OCI-LY3 (cell line): ENCODE data around the gene PDE7B.

Experiments used
- H2AFZ ChIP-seq: fragments of 200-600, 300-600 bp; shearing (Covaris generic); 2 replicates; pipeline ENCODE4 v1.6.0; 2014; ENCODE audit warnings: antibody characterized with exemption, low read depth, low read length
- H3K27ac ChIP-seq: fragments of 200-600, 300-600 bp; sonication (generic); 2 replicates; pipeline ENCODE4 v1.5.1; 2014; ENCODE audit warnings: mild to moderate bottlenecking, low read length, moderate library complexity, mixed read lengths
- H3K27me3 ChIP-seq: fragments of 200-600, 300-600 bp; sonication (generic); 2 replicates; pipeline ENCODE4 v1.6.1; 2014; ENCODE audit warnings: low read depth, low read length, mixed read lengths
- H3K36me3 ChIP-seq: fragments of 200-600, 300-600 bp; sonication (generic); replicated peaks from 2 replicates; pipeline ENCODE3; 2014; ENCODE audit warnings: low read depth, low read length, mixed read lengths
- H3K4me1 ChIP-seq: fragments of 300-600, 200-600 bp; sonication (generic); 2 replicates; pipeline ENCODE4 v1.6.1; 2014; ENCODE audit warnings: low read length, mixed read lengths
- H3K4me2 ChIP-seq: fragments of 200-600, 300-600 bp; sonication (generic); 2 replicates; pipeline ENCODE4 v1.6.1; 2014; ENCODE audit warnings: low read length, mixed read lengths
- H3K4me3 ChIP-seq: fragments of 300-600, 200-600 bp; sonication (generic); 2 replicates; pipeline ENCODE4 v1.5.1; 2014; ENCODE audit warnings: antibody characterized with exemption, mild to moderate bottlenecking, low read length, moderate library complexity
- H3K79me2 ChIP-seq: fragments of 300-600, 200-600 bp; shearing (Covaris generic); 2 replicates; pipeline ENCODE4 v1.6.1; 2014; ENCODE audit warnings: mild to moderate bottlenecking, low read length, mixed read lengths
- H3K9ac ChIP-seq: fragments of 300-600, 200-600 bp; shearing (Covaris generic); 2 replicates; pipeline ENCODE4 v1.6.0; 2014; ENCODE audit warnings: mild to moderate bottlenecking, low read length, moderate library complexity
- H3K9me3 ChIP-seq: fragments of 200-600, 300-600 bp; shearing (Covaris generic); 2 replicates; pipeline ENCODE4 v1.6.1; 2014; ENCODE audit warnings: low read length, mixed read lengths; ENCODE audit not compliant: insufficient read depth
- H4K20me1 ChIP-seq: fragments of 200-600, 300-600 bp; sonication (generic); 2 replicates; pipeline ENCODE4 v1.6.1; 2016; ENCODE audit warnings: low read length, mixed read lengths; ENCODE audit not compliant: insufficient read depth
- CTCF ChIP-seq: fragments of 200-600, 300-600 bp; sonication (generic); IDR thresholded peaks from 2 replicates; pipeline ENCODE4 v1.5.1; 2014; ENCODE audit warnings: antibody characterized with exemption, low read length, low read depth
- EZH2phosphoT487 ChIP-seq: fragments of 200-600 bp; shearing (Covaris generic); IDR thresholded peaks from 2 replicates; pipeline ENCODE4 v1.6.1; 2018; ENCODE audit warnings: antibody characterized with exemption, mixed run types, low read depth

Gene PDE7B

GRCh38 chr6:136052031-136052430 lies 200.5 kb downstream of the PDE7B start:
- TF ChIP-seq EZH2phosphoT487 (no peak), CTCF (no peak)
- no peaks in the 10 kb centered on the region for H3K9me3 ChIP-seq
- H3K4me1 ChIP-seq = no peaks in the 10 kb centered on the region
- H4K20me1 ChIP-seq = no peaks in the 10 kb centered on the region
- no peaks in the 10 kb centered on the region for H3K36me3 ChIP-seq
- H3K9ac ChIP-seq = no peak overlapping the region
- no peak overlapping the region for H2AFZ ChIP-seq
- no peak overlapping the region for H3K4me2 ChIP-seq
- H3K79me2 ChIP-seq = no peaks in the 10 kb centered on the region
- H3K4me3 ChIP-seq = no peak overlapping the region
- H3K27me3 ChIP-seq = no peaks in the 10 kb centered on the region
- no peak overlapping the region for H3K27ac ChIP-seq

DNA sequence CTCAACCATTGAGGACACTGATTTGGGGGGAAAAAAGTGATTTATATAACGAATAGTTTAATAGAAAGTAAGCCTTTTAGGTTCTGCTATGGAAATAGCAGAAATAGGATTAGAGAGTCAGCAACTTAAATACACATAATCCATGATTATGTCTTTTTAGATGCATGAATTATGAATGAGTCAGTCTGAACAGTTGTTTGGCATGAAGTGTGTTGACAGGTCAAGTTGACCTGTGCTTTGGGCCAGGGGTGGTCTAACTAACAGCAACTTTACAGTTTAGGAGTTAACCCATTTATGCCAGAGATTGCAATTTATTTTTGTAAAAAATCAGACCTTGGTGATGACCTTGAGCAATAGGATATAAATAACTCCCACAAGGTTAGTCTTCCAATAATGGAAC lies 207.4 kb downstream of the PDE7B start:
- H3K79me2 ChIP-seq = no peaks in the 10 kb centered on the region
- H3K36me3 ChIP-seq = no peaks in the 10 kb centered on the region
- H3K9ac ChIP-seq = no peak overlapping the region
- no peak overlapping the region for H3K4me3 ChIP-seq
- no peaks in the 10 kb centered on the region for H3K9me3 ChIP-seq
- H3K27ac ChIP-seq = no peak overlapping the region
- no peak overlapping the region for H3K4me2 ChIP-seq
- TF ChIP-seq CTCF (no peak), EZH2phosphoT487 (no peak)
- no peaks in the 10 kb centered on the region for H3K4me1 ChIP-seq
- no peaks in the 10 kb centered on the region for H3K27me3 ChIP-seq
- H4K20me1 ChIP-seq = no peaks in the 10 kb centered on the region
- no peak overlapping the region for H2AFZ ChIP-seq

GRCh38 chr6:136059308-136059707 lies 207.8 kb downstream of the PDE7B start:
- Histone ChIP-seq H3K4me1 (no peaks in the 10 kb centered on the region), H3K9me3 (no peaks in the 10 kb centered on the region), H2AFZ (no peak overlapping the region), H3K36me3 (no peaks in the 10 kb centered on the region), H3K9ac (no peak overlapping the region), H3K27ac (no peak overlapping the region), H3K4me2 (no peak overlapping the region), H3K4me3 (no peak overlapping the region), H3K27me3 (no peaks in the 10 kb centered on the region), H3K79me2 (no peaks in the 10 kb centered on the region), H4K20me1 (no peaks in the 10 kb centered on the region)
- TF ChIP-seq EZH2phosphoT487 = no peak
- TF ChIP-seq CTCF = no peak

GRCh38 chr6:136060052-136060451 lies 208.6 kb downstream of the PDE7B start:
- no peaks in the 10 kb centered on the region for H4K20me1 ChIP-seq
- no peaks in the 10 kb centered on the region for H3K9me3 ChIP-seq
- H3K9ac ChIP-seq = no peak overlapping the region
- no peaks in the 10 kb centered on the region for H3K36me3 ChIP-seq
- no peak overlapping the region for H2AFZ ChIP-seq
- no peak overlapping the region for H3K27ac ChIP-seq
- TF ChIP-seq EZH2phosphoT487 (no peak), CTCF (no peak)
- no peaks in the 10 kb centered on the region for H3K79me2 ChIP-seq
- H3K4me2 ChIP-seq = no peak overlapping the region
- H3K4me3 ChIP-seq = no peak overlapping the region
- no peaks in the 10 kb centered on the region for H3K27me3 ChIP-seq
- H3K4me1 ChIP-seq = no peaks in the 10 kb centered on the region
